Psoas muscle (tissue), 8 donors: ENCODE data around the gene BRCA1. TPM values are rescaled to one million over a fixed set of nuclear protein-coding genes. Genes with fewer than 3 reads are reported as not detected.

Source experiments
- ATAC-seq, 4 donors: fragments of 200-7000 bp; cut with Tn5 transposase; one replicate each; pipeline ENCODE4 v1.9.1; 2020; ENCODE audit warnings: moderate library complexity in 3 of 4, mild to moderate bottlenecking in 2 of 4
- DNase-seq, 2 donors: peaks; one replicate each; pipeline ENCODE4 v3.0.0-alpha.2; 2020
- H3K27ac ChIP-seq: fragments of 200-600 bp; one replicate; pipeline ENCODE4 v1.8.0; 2022
- H3K27me3 ChIP-seq, 3 donors: fragments of 200-600 bp in 1 of 3; one replicate each; pipeline versions ENCODE4 v1.6.1 to v1.8.0; 2013 to 2022; ENCODE audit warnings: low read length in 2 of 3, mild to moderate bottlenecking in 2 of 3, moderate library complexity in 1 of 3; ENCODE audit not compliant: insufficient read depth in 3 of 3
- H3K36me3 ChIP-seq, 2 donors: fragments of 200-600 bp in 1 of 2; one replicate each; pipeline versions ENCODE4 v1.6.1 to v1.8.0; 2013 to 2022; ENCODE audit warnings: low read depth in 1 of 2, mild to moderate bottlenecking in 1 of 2, moderate library complexity in 1 of 2; ENCODE audit not compliant: insufficient read depth in 1 of 2
- H3K4me1 ChIP-seq: fragments of 200-600 bp; one replicate; pipeline ENCODE4 v1.8.0; 2022
- H3K4me3 ChIP-seq: fragments of 200-600 bp; one replicate; pipeline ENCODE4 v1.8.0; 2022; ENCODE audit warnings: mild to moderate bottlenecking
- H3K9me3 ChIP-seq: fragments of 200-600 bp; one replicate; pipeline ENCODE4 v1.8.0; 2022
- WGBS, 3 donors: extraction: QIAGEN DNeasy Blood & Tissue Kit; methylation state at CpG; one replicate each; pipeline versions ENCODE4 v1.1.6 to v1.1.7; 2013; 5-methylcytosine and 5-hydroxymethylcytosine counted together
- intact Hi-C, 2 donors: fragments of 100-400 bp; cut with DNase I; formaldehyde crosslinking; loops; one replicate each; pipeline versions ENCODE4 v1.11.0 to v1.14.2; 2022
- polyA plus RNA-seq, 3 donors: library from polyadenylated mRNA; stranded (reverse); fragments of 200-250 nt; gene quantifications; one replicate each; pipeline ENCODE4 v1.2.3, GENCODE V29; 2013
- total RNA-seq, 4 donors: library from RNA; stranded (reverse); fragmentation: NEBNext Ultra II Directional in 2 of 4; extraction: Animal tissue kit (Norgen Biotek cat#: 25700) in 2 of 4; gene quantifications; one replicate each; pipeline versions ENCODE4 v1.2.1 to v1.2.4, GENCODE V29; 2021 to 2023
- TF ChIP-seq, protein P1 (sequence below): fragments of 200-600 bp; IDR thresholded peaks from one replicate; pipeline ENCODE4 v1.8.0; 2022; ENCODE audit warnings: antibody characterized with exemption
- donor health status: healthy with polysubstance abuse.
- donor health status: DM: no; HTN: no; CAD: no; lungs with moderate emphysema.
- donor health status: Bipolar disorder and iron deficiency.
- donor health status: healthy.
- donor health status: DM: yes; HTN: yes; CAD: no.
- donor health status: DM: no; HTN: no; CAD: no.
- donor health status: DM: no; HTN: no; CAD: no.
- donor health status: DM: yes; HTN: yes; CAD: no.

BRCA1 gene
- total and polyA plus RNA-seq, 7 donors, result 1.5 to 6.1 (median 3.7) TPM

DNA sequence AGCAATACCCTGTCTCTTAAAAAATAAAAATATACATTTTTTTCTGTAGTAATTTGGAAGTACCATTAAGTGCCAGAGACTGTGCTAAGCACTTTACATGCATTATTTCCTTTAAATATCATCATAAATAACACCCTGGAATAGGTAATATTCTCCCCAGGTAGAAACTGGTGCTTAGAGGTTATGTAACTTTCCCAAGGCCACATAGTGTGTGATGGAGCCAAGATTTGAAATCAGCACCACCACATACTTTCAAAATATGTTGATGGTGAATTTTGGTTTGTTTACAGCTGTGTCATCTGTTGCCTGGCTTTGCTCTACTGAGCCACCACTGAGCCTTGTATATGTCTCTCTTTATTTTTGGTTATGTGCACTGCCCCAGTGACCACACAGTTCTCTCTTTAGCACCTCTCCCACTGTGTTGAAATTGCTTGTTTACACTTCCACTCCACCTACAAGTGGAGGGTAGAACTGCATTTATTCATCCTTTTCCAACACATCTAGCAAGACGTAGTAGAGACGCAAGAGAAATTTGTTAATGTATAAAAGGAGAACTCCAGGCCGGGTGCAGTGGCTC lies 26.8 kb upstream of the BRCA1 start:
- no peak for DNase-seq
- TF ChIP-seq, protein P1, sequence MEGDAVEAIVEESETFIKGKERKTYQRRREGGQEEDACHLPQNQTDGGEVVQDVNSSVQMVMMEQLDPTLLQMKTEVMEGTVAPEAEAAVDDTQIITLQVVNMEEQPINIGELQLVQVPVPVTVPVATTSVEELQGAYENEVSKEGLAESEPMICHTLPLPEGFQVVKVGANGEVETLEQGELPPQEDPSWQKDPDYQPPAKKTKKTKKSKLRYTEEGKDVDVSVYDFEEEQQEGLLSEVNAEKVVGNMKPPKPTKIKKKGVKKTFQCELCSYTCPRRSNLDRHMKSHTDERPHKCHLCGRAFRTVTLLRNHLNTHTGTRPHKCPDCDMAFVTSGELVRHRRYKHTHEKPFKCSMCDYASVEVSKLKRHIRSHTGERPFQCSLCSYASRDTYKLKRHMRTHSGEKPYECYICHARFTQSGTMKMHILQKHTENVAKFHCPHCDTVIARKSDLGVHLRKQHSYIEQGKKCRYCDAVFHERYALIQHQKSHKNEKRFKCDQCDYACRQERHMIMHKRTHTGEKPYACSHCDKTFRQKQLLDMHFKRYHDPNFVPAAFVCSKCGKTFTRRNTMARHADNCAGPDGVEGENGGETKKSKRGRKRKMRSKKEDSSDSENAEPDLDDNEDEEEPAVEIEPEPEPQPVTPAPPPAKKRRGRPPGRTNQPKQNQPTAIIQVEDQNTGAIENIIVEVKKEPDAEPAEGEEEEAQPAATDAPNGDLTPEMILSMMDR, result no peak

DNA sequence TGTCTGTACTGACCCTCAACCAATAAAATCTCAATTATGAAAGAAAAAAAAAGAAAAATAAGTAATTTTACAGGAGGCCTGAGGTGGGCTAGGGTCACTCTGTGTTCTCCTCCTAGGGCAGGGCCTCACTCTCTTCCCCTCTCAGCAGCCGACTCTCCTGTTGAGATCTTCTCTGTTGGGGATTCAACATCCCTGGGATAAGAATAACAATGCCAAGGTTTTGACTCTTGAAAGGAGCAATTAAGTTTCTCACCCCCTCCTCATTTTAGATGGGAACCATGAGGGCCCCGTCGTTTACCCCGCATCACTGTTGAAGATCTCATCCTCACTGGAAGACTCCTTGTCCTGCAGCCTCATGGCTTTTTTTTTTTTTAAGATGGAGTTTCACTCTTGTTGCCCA lies 21.5 kb upstream of the BRCA1 start:
- no peak overlapping the region for H3K4me3 ChIP-seq
- no peak overlapping the region for H3K27ac ChIP-seq
- H3K27me3 ChIP-seq, result no peaks in the 10 kb centered on the region
- no peaks in the 10 kb centered on the region for H3K4me1 ChIP-seq
- no peak for DNase-seq
- no peak for ATAC-seq
- 83 to 87% (median 86%) methylated on average over 4 of the region's 4 CpGs for whole genome bisulfite sequencing, 3 donors
- TF ChIP-seq, protein P1, result no peak
- intact Hi-C loops, result no loop called here
- H3K9me3 ChIP-seq, result no peaks in the 10 kb centered on the region
- no peaks in the 10 kb centered on the region for H3K36me3 ChIP-seq

More for the DNA sequence above, 26.8 kb upstream of the BRCA1 start:
- Histone ChIP-seq H3K36me3 (peaks cover 0 to 12% of the 10 kb centered on the region in 2 donors), H3K4me1 (no peaks in the 10 kb centered on the region), H3K27me3 (no peaks in the 10 kb centered on the region), H3K9me3 (no peaks in the 10 kb centered on the region), H3K27ac (no peak overlapping the region), H3K4me3 (no peak overlapping the region)
- 96 to 99% (median 96%) methylated on average over 3 of the region's 3 CpGs for WGBS, 3 donors
- no peak for ATAC-seq
- intact Hi-C loops, result no loop called here

DNA sequence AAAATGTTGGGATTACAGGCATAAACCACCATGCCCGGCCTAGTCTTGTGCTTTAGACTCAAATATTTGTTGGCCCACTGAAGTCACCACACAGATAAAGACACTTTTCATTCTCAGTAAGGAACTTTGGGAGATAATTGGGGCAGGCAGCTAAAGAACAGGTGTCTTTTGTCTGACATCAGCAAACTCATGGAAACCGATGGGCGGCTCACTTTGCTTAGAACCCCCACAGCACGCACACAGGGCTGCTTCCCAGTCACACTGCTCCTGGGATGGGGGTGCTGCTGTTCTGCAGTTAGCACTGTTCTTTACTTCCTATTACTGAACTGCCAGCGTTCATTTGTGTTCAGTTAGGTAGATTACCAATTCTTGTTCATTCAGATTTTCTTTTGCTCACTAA lies 18.0 kb upstream of the BRCA1 start:
- Histone ChIP-seq H3K27me3 (no peaks in the 10 kb centered on the region), H3K9me3 (no peaks in the 10 kb centered on the region), H3K36me3 (peaks cover 0 to 9% of the 10 kb centered on the region in 2 donors), H3K4me1 (no peaks in the 10 kb centered on the region), H3K27ac (no peak overlapping the region), H3K4me3 (no peak overlapping the region)
- DNase-seq (no peak), ATAC-seq (no peak)
- intact Hi-C loops, result no loop called here
- WGBS, 3 donors, result 79 to 85% (median 82%) methylated on average over 5 of the region's 5 CpGs
- TF ChIP-seq, protein P1, result no peak

DNA sequence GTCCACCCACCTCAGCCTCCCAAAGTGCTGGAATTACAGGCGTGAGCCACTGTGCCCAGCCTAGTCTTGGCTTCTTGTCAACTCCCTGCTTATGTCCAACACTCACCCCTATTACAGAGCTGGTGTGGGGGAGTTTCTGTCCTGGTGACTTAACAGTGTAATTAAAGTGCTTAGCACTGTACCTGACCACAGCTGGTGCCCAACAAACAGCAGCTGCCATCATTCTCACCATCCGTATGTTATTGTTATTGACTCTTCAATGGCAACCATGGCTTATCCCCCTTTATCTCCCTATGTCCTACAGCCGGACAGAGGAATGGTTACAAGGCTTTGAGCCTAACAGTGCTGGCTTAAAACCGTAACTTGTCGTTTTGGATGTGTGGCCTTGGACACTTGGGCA lies 17.0 kb upstream of the BRCA1 start:
- intact Hi-C loops, result no loop called here

More for the DNA sequence above, 17.0 kb upstream of the BRCA1 start:
- no peaks in the 10 kb centered on the region for H3K27me3 ChIP-seq
- DNase-seq, result no peak
- H3K36me3 ChIP-seq, result peaks cover 0 to 9% of the 10 kb centered on the region in 2 donors
- 90% methylated on average over 5 of the region's 5 CpGs for WGBS, 3 donors
- H3K9me3 ChIP-seq, result no peaks in the 10 kb centered on the region
- TF ChIP-seq, protein P1, result no peak
- no peak overlapping the region for H3K27ac ChIP-seq
- no peak overlapping the region for H3K4me3 ChIP-seq
- no peaks in the 10 kb centered on the region for H3K4me1 ChIP-seq
- no peak for ATAC-seq
